HK-2 (cell line): ENCODE results near the gene ADK.
"Not testable (repeated sequence)": the region's sequence is repeated elsewhere in the genome, so short reads cannot be mapped to it uniquely, and the experiment has no call there.

Experiments
- DNase-seq: peaks from one replicate; pipeline ENCODE4 v3.0.0-alpha.2; 2018; ENCODE audit not compliant: unreplicated experiment

Gene ADK

DNA sequence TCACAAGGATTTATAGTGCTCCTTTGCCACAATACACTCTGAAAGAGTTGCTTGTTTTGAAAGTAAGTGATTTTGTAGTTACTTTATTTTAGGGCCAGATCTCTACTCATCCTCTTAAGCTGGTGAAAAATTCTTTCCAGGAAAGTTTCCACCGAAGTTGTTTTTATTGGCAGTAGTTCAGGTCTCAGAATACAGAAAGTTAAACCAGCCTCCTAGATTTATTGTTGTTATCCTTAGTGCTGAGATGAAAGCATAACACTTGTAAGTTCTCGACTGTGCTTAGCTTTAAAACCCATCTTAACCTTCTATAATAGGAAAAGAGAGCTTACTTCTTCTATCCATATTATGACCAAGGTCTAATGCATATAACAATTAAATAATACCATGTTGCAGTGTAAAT lies 5.9 kb upstream of the ADK start:
- DNase-seq = no peak

DNA sequence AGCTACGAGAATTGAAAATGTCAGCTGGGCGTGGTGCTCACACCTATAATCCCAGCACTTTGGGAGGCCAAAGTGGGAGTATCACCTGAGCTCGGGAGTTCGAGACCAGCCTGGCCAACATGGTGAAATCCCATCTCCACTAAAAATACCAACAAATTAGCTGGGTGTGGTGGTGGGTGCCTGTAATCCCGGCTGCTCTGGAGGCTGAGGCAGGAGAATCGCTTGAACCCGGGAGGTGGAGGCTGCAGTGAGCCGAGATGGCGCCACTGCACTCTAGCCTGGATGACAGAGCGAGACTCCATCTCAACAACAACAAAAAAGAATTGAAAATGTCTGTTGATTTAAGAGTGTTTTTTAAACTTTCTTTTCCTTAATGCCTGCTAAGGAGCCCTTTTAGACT lies 4.0 kb upstream of the ADK start:
- DNase-seq = not testable (repeated sequence)

DNA sequence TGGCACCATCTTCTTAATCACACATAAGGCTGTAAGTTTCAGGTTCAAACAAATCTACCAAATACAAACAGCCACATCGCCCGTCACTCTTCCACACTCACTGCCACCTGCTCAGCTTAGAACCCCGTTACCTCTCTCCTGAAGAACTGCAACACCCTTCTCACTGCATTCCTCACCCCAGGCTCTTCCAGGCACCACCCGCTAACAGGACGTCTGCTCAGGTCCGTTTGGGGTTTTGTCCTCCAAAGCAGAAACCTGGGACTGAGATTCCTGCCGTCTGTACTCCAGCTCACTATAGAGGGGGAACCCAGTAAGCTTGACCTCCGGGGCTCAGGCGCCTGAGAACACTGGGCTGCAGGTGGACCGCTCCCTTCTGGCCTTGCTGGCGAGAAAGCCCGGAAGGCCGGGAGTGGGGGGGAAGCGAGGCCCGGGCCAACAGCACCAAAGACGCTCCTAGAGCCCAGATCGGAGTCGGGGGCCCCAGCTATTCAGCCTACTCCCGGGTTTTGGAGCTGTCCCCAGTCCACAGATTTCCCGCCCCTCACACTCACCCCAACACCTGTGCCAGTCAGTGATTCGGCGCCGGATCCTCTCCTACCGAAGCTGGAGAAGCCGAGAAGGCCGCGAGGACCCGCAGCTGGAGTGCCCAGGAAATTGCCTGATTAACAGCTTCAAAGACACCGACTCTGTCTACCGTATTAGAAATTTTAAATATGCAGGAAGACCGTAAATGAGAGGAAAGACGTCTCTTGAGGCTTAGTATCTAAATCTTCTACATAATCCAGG lies 624 bp upstream of the ADK start, which contains the start of gene AP3M1:
Gene AP3M1, minus strand, starts transcription at position 625 of the 786 bp plus-strand sequence. CDS start 12,449 bp downstream, outside the sequence.
- DNase-seq = peak; percentile 85

DNA sequence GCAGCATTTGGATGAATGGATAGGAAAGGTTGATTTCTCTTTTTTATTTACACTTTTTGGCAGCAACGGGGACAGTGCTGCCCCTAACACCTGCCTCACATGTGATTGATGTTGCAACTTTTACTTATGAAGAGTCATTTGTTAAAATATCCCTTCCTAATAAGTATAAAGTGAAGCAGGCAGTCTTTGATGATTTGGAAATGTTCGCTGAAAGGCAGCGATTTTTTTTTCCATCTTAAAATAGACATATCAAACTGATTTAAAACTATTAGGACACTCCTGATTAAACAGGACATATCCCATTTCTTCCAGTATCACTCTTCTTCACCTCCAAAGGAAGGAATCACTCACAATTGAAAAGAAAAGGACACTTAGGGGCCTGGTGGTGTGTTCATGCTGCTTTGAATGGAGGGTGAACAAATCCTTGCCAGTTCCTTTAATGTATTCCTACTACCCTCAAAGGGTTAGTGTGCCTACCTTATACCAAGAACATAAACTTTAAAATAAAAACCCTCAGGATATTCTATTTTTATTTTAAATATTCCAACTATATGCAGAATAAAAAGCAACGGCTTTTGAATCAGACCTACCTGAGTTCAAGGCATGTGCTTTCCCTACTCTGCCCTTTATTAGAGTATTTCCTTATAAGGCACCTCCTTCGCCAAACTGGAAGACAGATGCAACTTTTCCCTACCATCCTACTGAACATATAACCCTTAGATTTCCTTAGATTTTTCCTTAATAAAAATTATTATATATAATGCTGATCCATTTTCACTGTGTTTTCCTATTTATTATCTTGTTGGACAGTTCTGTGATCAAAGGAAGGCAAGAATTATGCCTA lies 1.1 kb downstream of the ADK start:
- no peak for DNase-seq

DNA sequence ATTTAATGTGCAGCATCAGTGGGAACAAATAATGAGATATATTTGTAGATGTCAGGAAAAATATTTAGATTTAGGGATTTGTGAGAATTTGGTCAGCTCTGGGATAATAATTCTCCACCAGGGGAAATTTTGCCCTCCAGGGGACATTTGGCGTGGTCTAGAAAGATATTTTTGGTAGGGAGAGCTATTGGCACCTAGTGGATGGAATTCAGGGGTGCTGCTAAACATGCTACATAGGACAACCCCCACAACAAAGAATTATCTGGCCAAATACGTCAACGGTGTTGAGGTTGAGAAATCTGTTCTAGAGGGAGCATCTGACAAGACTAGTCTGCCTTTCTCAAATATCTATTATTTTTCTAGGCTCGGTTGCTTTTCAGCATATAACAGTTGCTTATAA lies 2.1 kb downstream of the ADK start:
- no peak for DNase-seq

DNA sequence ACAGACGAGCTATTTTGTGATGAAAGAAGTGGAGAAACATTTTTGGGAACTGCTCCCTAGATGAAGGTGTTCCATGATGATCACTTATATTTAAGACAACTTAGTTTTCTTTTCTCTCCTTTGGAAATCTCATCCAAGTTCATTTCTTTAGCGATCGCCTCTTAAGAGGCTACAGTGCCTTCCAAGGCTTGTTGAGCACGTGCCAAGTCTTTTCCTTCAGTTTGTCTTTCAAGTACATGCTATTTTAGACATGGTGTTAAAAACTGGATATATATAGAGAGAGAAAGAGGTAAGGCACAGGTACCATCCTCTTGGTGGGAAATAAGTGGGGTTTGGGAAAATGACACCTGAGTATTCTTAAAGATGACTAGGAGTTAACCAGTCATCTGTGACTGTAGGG lies 2.7 kb downstream of the ADK start:
- DNase-seq = no peak

DNA sequence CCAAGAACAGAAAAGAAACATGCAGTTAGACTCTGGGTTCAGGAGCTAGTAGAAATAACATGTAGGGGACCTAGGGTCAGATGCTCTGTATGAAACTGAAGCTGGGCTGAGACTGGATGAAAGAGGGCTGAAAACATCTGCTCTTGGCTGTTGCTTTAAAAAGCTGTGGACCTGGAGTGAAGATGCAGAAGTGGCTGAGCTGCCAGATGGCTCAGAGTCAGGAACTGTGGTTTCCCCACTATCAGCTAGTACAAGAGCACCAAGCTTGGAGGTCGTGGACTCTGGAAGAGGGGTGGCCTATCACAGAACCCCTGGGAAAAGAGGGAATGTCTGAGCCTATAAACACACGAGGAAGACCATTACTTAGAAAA lies 5.9 kb downstream of the ADK start:
- DNase-seq = no peak

DNA sequence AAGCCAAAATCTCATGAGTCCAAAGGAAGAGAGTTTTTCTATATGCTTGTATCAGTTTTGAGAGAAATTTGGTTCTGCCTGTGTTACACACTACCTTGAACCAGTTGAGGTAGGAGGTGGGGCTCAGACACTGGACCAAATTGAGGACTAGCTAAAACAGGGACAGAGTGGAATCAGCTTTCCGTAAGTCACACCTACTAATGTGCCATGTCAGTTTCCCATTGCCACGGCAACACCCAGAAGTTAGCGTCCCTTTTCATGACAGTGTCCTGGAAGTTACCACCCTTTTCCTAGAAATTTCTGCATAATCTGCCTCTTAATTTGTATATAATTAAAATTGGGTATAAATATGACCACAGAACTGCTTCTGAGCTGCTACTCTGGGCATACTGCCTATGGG lies 9.0 kb downstream of the ADK start:
- DNase-seq = no peak

DNA sequence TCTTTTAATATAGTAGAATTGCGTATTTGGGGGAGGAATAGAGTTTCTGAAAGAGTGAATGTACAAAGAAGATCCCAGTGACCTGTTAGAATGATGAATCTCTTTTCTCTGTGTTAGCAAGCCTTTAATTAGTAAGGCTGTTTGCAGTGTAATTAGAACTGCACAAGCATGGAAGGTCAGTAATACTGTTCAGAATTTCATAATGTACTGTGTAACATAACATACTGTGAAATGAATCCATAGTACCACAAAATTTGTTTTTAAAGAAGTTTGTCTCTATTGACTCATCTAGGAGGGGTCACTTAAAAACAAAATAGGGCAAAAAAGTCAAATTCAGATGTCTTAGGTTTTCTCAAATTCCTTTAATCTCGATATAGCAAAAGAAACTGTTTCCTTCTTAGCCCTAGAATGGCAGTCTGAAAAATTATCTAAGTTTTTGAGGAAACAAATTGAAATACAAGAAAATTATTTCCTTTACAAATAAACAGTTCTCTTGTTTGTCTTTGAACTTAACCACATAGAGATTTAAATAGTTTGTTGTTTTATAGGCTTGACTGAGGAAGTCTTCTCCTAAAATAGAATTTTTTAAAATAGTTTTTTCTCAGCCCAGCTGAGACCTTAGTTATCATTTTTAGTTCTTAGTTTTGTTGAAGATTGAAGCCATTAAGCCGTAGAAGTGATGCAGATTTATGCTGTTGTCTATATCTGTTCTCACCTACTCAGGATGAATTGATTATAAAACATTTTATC lies 12.5 kb downstream of the ADK start:
- no peak for DNase-seq

DNA sequence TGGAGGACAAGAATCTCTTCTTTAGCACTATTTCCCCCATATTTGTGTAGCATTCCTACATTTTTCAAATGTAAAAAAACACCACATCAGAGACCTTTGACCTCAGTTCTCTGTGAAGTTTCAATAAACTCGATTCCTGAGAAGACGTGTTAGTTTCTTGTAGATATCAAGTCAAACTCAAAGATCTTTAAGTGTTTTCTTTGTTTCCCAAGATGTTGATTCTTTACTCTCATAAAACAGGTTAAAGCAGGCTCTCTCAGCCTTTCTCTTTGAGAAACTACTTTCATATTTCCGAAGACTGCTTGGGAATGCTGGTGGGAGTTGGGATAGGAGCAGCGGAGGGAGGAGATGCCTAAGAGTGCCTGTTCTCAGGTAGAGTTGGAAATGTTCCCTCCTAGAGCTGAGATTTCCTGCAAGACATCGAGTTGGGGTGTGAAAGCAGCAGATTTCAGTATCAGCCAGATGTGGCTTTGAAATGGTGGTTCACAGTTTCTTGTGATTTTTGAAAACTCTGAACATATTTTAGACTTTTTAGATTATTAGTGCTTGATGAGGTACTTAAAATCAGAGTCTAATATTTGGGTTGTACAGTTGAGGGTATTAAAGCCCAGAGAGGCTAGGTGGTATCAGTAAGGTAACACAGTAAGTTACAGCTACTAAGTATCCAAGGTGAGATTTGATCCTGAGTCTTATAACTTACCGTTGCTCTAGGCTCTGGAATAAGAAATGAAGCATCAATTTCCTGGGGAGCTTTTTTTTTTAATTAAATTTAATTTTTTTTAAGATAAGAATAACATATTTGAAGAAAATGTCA lies 13.9 kb downstream of the ADK start:
- no peak for DNase-seq

DNA sequence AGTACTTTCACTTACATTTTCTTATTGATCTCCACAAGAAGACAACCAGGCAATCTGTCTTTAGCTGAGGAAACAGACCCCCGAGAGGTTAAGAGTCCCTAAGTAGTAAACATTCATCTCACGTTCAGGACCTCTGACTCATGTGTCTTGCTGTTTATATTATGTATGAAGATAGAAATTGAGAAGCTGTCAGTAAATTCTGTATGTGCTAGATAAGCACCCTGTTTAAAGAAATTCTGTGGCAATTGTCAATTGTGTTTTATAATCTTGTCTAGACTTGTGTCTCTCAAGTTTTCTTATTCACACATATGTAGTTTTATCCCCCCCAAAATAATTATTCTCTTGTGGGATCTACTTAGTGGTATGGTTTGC lies 14.5 kb downstream of the ADK start:
- no peak for DNase-seq

DNA sequence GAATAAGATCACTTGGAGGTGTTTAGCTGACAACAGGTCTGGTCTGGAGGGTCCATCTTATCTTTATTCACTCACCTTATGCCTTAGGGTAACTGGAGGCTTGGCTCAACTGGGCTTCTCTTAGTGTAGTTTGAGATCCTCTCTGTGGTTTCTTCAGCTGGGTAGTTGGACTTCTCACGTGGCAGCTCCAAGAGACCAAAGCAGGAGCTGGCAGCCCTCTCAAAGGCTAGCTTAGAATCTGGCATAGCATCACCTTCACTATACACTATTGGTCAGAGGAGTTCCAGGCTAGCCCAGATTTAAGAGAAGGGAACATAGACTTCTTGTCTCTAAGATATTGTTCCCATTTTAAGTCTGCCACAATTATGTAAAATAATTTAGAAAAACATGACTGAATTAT lies 16.4 kb downstream of the ADK start:
- DNase-seq = no peak

DNA sequence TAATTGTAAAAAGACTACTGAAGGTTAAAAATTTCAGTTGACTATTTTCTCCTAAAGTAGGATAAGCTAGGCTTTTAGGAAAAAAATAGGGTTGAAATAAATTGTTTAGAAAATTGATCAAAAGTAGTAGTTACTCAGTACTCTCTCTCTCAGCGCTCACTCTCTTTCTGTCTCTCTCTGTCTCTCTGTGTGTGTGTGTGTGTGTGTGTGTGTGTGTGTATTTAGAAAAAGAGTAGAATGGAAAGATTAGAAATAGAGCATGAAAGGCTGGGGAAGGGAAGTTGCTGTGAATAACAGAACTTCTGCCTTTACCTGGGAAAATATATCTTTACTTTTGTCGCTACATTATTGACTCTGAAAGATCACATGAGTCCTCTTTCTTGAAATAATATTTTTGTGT lies 20.6 kb downstream of the ADK start:
- no peak for DNase-seq

DNA sequence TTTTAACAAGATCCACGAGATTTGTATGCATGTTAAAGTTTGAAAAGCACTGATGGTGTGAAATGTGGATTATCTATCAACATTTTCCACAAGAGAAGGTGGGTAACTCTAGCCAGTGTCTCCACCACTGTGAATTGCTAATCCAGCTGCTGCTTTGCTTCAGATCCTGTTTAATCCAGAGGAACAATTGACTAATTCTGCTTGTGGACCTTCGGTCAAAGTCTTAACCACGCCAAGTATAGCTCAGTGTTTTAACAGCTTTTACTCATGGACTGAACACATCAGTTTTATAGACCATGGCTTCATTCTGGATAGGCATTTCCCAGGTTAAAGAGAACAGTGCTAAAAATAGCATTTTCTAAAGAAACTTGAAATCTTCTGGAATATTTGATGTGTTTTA lies 23.5 kb downstream of the ADK start:
- no peak for DNase-seq

DNA sequence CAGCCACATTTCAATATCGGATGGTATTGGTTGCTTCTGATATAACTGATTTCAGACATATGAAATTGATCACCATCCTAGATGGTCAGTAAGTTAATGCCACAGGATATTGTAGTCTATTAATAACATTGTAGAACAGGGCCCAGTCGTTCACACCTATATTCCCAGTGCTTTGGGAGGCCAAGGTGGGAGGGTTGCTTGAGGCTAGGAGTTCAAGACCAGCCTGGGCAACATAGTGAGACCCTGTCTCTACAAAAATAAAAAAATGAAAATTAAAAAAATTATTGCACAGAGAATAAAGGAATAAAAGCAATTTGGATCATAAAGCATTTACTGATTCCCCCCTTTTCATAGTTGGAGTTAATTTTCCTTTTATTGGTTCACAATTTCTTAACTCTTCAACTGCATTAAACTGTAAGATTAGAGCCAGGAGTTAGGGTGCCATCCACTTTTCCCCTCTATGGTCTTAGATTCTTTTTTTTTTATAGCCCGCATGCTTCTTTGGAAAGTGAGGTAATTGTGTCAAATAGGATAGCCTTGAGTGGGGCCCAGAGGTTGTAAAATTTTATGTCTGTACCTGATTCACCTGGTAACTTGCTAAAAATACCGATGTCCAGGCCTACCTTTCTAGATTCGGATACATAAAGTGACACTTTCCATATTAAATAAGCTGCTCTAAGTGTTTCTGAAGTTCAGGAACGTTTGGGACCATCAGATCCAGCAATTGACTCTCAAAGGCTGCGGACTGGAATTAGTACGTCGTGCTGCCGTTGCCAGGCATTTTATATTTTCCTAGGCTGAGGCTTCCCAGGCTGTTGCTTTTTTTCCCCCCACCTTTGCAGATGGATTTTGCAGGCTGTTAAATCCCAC lies 24.7 kb downstream of the ADK start:
- no peak for DNase-seq

DNA sequence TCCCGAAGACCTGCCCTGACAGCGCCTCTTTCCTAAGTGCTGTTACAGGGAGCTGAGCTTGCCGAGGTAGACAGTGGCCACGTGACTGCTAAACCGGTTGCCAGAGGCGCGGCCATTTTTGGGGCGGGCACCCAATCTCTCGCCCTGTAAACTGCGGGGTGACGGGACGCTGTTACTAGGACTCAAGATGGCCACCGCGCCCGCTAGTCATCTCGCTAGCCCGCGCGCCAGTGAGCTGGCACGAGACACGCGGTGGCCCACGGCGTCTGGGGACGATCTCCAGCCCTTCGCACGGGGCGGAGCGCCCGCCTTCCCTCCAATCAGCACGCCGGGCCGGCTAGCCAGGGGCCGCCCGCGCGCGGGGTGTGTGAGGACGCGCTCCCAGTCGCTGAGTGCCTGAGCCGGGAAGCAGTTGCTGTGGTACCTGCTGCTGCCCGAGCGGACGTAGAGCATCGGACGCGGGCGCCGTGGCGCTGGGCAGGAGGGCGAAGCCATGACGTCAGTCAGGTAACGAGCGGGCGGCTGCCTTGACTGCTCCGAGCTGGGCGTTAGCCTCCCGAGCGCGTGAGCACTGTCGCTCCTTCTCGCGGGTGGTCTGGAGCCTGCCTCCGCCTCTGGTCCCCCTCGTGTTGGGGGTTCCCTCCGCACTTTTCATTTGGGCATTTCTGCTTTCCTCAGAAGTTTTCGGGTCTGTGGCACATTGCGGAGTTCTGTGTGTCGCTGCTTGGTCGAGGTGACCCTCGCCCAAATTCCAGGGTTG lies 25.5 kb downstream of the ADK start:
- peak; percentile 99 for DNase-seq

DNA sequence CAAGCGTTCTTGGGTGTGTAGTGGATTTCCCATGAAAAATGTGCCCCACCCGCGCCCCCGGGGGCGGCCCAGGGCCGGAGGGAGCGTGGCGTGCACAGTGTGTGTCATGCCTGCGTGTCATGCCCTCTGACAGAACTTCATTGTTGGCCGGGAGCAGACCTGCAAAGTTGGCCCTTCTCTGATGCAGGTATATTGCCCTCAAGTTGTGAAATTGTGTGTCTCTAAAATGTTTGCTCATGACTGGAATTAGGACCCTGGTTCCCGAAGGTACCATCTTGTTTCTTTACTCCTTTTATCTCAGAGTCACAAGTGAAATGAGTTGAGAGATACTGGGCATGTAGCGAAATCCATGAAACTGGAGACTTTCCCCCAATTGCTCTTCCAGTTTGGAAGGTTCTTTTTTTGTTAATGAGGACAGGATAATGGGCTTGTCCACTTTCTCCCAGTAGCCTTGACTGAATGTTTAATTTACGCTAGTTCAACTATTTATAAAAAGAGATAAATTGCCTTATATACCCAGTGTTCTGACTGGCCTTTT lies 26.2 kb downstream of the ADK start:
- DNase-seq = peak; percentile 58

DNA sequence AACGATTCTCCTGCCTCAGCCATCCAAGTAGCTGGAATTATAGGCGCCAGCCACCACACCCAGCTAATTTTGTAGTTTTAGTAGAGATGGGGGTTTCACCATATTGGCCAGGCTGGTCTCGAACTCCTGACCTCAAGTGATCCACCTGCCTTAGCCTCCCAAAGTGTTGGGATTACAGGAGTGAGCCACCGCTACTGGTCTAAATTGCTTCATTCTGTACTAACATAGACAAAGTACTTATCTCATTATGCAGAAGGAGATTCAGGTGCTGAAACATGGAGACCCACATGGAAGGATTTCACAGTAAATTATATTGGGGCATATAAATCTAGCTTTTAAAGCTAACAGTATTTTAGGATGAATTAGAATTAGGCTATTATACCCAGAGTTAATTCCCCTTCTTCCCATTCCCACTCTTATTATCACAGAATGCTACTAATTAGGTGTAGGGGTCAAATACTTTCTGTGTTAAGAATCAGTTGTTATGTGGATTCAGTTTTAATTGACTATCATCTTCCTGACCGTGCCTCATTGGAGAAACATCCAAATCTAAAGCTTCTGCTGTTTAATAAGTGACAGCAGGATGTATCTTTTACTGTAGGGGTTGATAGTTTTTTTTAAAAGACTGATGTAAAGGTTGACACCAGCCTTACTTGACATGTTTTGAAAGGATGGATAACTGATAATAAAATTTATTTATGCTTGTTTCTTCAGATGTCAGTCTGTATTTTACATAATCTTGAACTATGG lies 27.2 kb downstream of the ADK start:
- no peak for DNase-seq
